TTC549 (cell line): ENCODE measurements around the gene SETD6.

ENCODE experiments used
- FAIRE-seq: peaks from 2 replicates; lab custom pipeline; 2012; peaks lifted over from hg19 to GRCh38; lab: Jason Lieb, UNC

The SETD6 gene

DNA sequence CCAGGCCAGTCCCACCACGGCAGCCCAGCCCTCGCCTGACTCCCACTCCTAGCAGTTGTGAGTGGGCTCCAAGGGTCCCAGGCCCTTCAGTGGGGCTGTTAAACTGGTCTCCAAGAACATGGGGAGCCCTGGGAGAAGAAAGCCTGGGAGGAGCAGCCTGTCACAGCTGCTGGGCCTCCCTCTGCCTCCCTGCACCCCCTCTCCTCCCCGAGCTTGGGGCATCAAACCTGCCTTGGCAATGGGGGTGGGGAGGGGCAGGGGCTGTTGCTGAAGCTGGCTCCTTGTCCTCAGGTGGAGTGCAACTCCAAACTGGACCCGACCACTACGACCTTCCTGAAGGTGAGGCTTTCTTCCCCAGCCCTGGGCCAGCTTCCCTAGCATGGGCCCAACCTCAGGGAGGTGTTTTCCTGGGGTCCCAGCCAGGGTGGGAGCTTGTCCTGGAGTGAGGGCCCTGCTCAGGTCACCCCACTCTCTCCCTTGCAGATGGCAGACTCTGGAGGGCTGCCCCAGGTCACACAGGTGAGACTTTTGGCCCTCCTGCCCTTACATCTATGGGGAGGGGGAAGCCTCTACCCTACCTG, 6.6 kb upstream of the SETD6 start:
- FAIRE-seq: no peak

DNA sequence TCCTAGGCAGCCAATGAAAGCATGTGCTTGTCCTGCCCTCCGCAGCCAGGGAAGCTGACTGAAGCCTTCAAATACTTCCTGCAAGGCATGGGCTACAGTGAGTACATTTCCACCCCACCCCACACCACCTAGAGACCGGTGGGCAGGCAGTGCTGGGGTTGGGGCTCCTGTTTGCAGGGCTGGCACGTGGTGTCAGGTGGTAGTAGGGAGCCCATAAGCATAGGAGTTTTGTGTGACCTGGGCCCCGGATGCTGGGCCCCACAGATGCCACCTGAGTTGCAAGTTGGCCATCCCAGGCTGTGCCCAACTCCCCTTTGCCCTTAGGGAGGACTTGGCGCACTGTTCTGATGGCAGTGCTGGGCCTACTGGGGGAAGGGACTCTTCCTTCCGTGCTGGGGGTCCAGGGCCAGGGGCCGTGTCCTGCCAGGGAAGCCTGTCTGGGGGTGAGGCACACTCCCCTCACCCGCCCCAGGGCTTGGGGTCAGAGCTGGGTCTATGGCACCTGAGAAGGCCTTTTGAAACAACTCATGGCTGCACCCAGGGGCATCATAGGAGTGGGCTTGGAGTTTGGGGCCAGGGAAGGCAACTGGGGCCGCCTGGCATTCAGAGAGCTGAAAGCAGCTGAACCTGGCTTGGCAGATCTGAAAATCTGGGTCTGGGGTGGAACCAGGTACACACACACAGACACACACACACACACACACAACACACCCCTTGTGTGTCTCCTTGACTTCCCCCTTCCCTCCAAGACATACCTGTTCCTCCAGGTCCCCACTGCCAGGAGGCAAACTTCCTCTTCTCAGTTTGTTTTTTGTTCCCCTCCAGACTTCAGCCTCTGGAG, 5.8 kb upstream of the SETD6 start:
- no peak for FAIRE-seq

DNA sequence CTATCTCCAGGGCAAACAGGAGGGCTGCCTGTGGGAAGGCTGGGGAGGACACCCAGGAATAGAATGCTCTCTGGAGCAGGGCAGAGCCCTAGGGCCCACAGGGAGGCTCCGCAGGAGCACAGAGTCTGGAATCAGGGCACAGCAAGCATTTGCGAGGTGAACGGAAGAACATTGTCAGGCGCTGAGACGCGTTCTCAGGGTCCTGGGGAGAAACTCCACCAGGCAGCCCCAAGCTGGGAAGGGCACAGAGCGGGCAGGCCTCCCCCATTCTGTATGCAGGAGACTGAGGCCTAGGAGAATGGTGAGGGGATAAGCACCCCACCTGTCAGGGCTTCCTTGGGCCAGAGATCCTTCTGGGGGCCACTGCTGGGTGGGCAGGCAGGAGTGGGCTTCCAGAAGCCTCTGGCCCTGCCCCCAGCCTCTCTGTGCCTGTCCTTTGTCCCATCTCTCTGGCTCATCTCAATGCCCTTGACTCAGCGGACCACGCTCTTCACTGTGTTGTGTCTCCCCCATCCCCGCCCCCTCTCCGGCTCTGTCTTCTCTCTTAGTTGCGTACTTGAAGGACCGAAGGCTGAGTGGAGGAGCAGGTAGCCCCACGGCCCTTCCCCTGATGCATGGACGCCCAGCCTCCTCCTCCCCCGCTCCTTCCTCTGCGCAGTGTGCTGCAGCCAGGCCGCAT, 5.1 kb upstream of the SETD6 start:
- no peak for FAIRE-seq

DNA sequence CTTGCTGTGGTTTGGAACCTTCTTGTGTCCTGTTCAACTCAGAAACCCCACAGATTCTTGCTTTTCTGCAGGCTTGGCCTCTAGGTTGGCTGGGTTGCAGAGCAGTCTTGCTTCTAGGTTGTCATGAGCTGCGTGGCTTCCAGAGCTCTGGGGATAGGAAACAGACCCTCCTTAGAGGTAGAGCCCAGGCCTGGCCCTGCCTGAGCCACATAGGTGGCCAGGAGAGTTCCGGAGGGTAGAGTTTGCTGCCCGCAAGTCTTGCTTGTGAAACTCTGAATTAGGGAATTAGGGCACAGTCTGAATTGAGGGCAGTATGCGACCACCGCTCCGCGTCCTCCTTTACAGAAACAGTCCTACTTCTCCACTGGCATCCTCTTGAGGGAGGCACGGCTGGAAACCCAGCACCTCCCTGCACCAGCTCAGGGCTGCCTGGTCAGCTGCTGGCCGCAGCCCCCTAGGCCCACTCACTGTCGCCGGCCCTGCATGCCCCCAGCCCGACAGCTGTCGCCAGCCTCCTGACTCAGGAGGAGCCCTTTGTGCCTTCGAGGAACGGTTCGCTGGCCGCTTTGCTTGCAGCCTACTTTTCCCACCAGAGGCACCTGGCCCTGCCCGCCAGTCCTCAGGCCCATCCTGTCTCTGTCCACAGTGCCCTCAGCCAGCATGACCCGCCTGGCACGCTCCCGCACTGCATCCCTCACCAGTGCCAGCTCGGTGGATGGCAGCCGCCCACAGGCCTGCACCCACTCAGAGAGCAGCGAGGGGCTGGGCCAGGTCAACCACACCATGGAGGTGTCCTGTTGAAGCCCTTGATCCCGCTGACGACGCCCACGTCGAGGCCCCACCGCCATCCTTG, 4.3 kb upstream of the SETD6 start:
- no peak for FAIRE-seq

DNA sequence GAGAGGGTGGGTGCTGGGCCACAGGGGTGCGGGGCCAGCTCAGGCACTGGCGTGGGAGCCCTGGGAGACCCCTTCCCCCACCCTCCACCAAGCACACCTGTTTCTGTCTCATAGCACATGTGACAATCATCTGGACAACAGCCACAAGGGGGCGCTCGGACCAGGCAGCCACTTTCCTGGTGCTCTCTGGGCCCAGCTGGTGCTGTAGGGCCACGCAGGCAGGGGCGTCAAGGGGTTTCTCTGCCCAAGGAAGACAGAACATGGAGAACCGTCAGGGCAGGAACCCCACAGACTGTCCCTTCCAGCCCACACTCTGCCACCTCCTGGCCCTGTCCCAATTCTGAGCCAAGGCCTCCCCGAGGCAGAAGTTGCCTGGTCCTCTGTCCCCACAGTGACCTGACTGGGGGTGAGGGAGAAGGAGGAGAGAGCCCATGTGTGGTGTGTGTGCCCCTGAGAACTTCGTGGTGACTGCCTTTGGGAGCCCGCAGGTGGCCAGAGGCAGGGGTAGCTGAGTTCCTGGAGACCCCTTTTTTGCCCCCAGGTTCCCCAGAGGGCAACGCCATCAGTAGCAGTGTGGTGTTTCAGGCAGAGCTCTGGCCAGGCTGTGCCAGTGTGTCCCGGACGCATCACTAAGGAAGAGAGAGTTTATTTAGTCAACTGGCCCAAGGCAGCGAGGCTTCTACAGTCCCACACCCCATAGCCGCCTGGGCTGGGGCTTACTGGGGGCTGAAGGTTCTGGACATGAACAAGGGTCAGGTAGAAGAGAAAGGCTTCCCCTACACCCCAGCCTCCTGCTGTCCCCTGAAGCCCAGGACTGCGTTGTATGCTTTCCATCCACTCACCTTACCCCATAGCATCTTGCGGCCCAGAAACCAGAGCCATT, 3.1 kb upstream of the SETD6 start:
- FAIRE-seq: no peak

DNA sequence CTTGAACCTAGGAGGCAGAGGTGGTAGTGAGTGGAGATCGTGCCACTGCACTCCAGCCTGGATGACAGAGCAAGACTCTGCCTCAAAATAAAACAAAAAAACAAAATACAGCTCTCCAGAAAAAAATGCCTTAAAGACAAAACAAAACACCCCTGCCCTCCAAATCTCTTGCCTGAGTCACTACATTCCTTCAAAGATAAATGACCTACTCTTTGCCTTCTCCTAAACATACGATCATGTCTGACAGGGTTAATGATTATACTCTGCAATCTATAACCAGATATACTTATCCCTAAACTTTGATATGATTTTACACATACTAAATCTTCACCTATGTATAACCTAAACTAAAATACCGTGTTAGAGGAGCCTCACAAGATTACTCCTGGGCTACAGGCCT, 1.4 kb upstream of the SETD6 start:
- no peak for FAIRE-seq

DNA sequence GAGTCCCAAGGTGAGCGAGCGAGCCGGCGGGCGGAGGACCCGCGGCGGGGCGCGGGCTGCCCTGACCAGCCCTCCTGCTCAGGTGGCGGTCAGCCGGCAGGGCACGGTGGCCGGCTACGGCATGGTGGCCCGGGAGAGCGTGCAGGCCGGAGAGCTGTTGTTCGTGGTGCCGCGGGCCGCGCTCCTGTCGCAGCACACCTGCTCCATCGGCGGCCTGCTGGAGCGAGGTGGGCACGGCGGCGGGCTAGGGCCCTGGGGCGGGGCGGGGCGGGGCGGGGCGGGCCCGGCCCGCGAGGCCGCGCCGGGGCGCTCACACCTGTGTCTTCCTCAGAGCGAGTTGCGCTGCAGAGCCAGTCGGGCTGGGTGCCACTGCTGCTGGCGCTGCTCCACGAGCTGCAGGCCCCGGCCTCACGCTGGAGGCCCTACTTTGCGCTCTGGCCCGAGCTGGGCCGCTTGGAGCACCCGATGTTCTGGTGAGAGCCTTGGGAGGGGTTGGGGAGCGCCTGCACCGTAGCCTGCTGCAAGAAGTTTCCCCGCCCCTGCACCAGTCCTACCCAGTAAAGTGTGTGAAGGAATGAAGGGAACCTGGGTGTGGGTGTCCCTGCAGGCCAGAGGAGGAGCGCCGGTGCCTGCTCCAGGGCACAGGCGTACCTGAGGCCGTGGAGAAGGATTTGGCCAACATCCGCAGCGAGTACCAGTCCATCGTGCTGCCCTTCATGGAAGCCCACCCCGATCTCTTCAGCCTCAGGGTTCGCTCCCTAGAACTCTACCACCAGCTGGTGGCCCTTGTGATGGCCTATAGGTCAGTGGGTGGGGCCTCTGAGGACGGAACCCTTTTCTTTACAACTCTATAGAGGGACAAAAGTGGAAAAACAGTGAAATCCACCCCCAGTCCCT, 802 bp downstream of the SETD6 start:
- FAIRE-seq: no peak

DNA sequence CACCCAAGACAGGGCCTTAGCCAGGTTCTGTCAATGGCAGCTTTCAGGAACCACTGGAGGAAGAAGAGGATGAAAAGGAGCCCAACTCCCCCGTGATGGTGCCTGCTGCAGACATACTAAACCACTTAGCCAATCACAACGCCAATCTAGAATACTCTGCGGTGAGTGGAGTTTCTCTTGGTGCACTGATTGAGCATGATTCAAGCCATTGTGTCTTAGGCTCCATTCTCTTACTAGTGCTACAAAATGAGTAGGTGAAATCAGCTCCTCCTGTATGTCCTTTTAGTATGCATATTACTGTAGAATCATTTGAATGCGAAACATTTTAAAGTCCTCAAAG, 1.4 kb downstream of the SETD6 start:
- FAIRE-seq: no peak

DNA sequence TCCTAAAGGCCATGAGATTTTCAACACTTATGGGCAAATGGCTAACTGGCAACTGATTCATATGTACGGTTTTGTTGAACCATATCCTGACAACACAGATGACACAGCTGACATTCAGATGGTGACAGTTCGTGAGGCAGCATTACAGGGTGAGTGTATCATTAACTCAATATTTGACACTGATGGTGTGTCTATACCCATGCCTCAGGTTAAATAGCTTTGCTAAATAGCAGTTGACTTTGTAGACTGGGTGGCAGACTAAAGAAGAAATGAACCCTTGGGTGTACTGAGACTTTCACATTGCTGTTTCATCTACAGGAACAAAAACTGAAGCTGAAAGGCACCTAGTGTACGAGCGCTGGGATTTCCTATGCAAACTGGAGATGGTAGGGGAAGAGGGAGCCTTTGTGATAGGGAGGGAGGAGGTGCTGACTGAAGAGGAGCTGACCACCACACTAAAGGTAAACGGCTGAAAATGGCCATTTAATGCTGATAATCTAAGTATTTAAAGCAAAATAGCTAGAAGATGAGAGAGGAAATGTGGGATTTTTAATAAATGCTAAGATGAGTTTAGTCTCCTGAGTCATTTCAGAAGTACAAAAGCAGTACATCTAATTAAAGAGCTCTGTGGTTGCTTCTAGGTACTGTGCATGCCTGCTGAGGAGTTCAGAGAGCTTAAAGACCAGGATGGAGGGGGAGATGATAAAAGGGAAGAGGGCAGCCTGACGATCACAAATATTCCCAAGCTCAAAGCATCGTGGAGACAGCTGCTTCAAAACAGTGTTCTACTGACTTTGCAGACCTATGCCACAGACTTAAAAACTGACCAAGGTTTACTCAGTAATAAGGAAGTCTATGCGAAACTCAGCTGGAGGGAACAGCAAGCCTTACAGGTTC, 3.0 kb downstream of the SETD6 start:
- FAIRE-seq: no peak

DNA sequence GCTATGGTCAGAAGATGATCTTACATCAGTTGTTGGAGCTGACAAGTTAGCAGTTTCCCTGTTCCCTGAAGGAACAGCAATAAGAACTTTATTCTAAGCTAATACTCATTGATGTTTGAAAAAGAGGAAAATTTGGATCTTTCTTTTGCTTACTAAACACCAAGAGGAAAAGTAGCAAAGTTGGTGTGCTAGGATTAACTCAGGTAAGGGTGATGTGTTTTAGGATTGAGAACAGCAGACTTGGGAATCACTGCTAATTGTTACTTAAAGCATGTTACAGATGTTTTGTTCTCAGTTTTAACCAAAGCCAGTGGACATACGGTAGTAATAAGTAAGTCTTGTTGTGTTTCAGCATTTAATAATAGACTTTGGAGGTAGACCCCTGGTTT, 3.7 kb downstream of the SETD6 start:
- FAIRE-seq: no peak

DNA sequence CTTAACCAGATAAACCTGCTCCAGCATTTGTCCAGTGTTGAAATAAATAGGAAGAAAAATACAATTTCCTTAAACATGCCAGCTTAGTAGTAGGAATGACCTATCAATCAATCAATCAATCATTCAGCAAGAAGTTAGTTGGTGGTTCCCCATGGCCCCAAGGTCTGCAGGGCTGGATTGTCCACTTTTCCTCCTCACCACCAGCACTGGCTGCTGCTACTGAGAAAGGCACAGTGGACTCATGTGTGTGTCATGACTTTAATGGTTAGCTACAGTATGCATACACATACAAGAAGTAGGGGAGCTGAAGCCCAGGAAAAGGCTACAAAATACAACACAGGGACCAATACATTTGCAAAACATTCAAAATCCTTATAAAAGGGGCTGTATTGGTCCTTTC, 4.4 kb downstream of the SETD6 start:
- FAIRE-seq: no peak

DNA sequence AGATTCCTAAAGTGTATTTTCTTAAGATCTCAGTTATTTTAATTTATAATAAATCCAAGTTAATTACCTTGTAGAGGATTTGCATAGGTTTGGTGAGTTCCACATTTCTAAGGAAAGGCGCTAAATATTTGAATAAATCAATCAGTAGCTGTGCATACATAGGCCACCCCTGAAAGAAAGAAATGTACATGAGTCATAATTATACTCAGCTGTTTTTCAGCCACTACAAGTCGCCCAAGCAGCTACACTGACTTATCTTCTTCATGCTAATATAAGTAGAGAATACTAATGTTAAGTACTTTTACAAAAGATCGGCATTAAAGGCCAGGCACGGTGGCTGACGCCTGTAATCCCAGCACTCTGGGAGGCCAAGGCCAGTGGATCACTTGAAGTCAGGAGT, 14.9 kb downstream of the SETD6 start:
- FAIRE-seq: no peak

DNA sequence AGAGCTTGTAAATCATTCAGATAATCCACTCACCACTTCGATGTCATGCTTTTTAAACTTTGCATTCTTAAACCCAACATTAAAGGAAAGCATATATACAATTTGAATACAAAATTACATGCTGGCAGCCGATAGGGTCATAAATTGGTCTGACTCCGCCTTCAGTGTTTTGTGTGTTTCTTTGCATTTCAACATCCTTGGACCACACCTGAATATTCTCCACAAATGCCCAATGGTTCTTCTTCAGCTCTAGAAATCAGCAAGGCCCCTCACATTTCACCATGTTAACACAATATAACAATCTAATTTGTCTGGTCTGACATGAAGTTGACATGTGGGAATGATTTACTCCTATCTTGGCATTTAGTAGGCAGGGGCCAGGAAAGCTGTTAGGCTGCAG, 17.1 kb downstream of the SETD6 start:
- no peak for FAIRE-seq

DNA sequence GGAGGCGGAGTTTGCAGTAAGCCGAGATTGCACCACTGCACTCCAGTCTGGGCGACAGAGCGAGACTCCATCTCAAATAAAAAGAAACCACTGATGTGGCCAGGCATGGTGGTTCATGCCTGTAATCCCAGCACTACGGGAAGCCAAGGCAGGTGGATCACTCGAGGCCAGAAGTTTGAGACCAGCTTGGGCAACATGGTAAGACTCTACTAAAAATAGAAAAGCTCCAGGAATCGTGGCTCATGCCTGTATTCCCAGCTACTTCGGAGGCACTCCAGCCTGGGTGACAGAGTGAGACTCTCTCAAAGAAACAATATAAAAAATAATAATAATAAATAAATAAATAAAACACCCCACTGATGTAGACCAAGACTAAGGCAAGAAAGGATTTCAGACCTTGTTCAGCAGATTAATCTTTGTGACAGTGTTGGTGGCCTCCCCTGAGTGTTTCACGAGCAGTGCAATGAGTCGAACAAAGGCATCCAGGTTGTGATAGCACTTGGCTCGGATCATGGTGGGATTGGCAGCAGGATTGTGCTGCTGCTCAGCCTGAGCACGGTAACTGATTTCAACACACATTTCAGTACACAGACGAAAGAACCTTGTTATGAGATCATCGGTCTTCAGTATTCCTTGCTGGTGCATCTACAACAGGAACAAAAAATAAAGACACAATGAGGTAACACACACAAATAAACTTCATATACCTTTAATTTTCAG, 18.6 kb downstream of the SETD6 start:
- FAIRE-seq: no peak

DNA sequence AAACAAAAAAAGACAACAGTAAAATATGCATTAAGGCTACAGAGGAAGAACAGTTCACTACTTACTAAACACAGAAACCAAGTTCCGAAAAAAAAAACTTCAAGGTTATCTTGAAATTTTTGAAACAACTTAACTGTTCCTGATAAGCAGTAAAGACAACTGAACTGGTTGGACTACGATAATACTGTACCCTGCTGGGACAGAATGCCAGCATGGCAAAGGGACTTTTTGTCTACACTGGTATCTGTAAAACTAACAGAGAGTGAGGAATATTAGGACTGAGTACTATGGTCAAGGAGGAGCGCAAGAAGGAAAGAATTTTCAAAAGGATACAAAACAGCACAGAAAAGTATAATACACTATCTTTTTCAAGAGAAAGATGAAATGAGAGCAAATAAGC, 19.8 kb downstream of the SETD6 start:
- FAIRE-seq: no peak

DNA sequence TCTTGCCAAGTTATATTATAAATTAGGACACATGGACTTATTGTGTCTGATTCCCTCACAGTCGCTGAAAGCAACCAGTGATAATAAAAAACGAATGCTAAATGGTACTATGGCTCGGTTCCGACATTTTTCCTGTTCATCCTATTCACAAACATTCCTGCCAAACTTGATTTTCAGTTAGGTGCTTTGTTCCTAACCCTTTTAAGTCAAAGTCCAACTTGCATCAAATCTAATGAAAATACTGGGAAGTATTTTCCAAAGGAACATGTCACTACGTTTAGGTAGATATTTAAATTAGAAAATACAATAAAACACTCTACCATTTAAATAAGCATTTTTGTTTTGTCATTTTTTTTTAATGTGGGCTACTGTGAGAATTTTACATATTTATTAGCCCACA, 21.0 kb downstream of the SETD6 start:
- FAIRE-seq: no peak

DNA sequence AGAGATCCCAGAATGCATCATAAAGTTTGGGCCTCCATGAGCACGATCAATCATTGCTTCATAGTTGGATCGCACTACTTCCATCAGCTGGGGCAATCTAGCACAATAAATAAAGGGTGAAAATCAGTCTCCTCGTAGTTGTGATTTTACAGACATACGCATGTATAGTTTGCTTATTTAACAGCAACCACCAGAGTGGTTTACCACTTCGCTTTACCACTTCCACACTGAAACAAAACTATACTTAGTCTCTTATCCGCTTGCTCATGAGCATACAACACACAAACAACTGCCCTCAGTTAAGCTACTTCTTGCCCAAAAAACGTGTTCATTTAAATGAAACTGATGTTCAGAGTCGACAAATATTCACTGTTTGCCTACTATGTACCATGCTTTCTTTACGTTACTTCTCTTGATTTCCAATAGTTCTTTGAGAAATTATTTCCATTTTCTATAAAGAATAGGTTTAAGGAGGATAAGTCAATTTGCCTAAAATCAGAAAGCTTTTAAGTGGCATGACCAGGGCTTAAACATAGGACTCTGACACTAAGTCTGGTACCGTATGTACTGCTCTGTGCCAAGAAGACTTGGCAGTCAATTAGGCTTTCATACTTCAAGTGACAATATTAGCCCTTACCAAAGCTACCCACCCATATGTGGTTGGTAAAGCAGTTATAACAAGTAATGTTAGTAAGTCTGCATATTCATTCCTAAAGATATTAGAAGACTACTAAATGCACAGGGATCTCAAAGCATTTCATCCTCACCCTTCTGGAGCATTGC, 22.0 kb downstream of the SETD6 start:
- FAIRE-seq: no peak

DNA sequence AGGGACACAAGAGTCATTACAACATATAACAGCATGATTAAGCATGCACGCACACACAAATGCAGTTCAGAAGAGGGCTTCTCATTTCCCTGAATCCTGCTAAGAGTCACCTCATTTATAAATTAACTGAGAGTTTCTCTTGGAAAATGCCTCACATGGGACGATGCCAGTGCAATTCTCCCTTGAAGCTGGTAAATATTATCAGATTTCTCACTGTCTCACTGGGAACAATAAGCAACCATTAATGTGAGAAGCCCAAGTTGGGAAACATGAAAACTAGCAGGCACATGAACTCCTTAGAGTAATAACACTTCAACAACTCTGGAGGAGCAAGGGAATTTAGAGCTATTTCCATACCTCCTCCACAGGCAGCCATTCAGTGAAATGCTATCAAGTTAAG, 26.4 kb downstream of the SETD6 start:
- FAIRE-seq: no peak
